GM23338 (cell line): ENCODE results near the gene ALDH1B1. TPM values are rescaled to one million over a fixed set of nuclear protein-coding genes. Genes with fewer than 3 reads are reported as not detected.

Experiments
- ATAC-seq: fragments of 200-7000 bp; cut with Tn5 transposase; 3 replicates; pipeline ENCODE4 v1.9.1; 2020
- DNase-seq: peaks from one replicate; pipeline ENCODE4 v3.0.0-alpha.2; 2015; ENCODE audit warnings: low spot score
- H2AFZ ChIP-seq: fragments of 200-600 bp; sonication (generic); 2 replicates; pipeline ENCODE4 v1.8.0; 2016; ENCODE audit warnings: antibody characterized with exemption, mild to moderate bottlenecking, moderate library complexity
- H3F3A ChIP-seq: fragments of 200-600 bp; sonication (generic); replicated peaks from 2 replicates; pipeline ENCODE4 v1.8.0; 2017; ENCODE audit warnings: antibody characterized with exemption, mixed run types, low read depth
- H3K27ac ChIP-seq: fragments of 200-600 bp; sonication (generic); 2 replicates; pipeline ENCODE4 v1.6.1; 2016; ENCODE audit warnings: low read depth
- H3K27me3 ChIP-seq: fragments of 200-600 bp; sonication (generic); 2 replicates; pipeline ENCODE4 v1.8.0; 2016; ENCODE audit warnings: mild to moderate bottlenecking, mixed run types, moderate library complexity; ENCODE audit not compliant: insufficient read depth
- H3K36me3 ChIP-seq: fragments of 200-600 bp; sonication (generic); 2 replicates; pipeline ENCODE4 v1.8.0; 2016; ENCODE audit warnings: mild to moderate bottlenecking; ENCODE audit not compliant: insufficient read depth
- H3K4me1 ChIP-seq: fragments of 200-600 bp; sonication (generic); 2 replicates; pipeline ENCODE4 v1.8.0; 2016; ENCODE audit warnings: mild to moderate bottlenecking, moderate library complexity; ENCODE audit not compliant: insufficient read depth
- H3K4me2 ChIP-seq: fragments of 200-600 bp; sonication (generic); 2 replicates; pipeline ENCODE4 v1.7.1; 2017; ENCODE audit warnings: mixed run types
- H3K4me3 ChIP-seq: fragments of 200-600 bp; sonication (generic); 2 replicates; pipeline ENCODE4 v1.6.1; 2016; ENCODE audit warnings: mixed run types
- H3K79me2 ChIP-seq: fragments of 200-600 bp; sonication (generic); replicated peaks from 2 replicates; pipeline ENCODE4 v1.8.0; 2017; ENCODE audit warnings: mild to moderate bottlenecking; ENCODE audit not compliant: insufficient read depth
- H3K9me2 ChIP-seq: fragments of 200-600 bp; sonication (generic); 2 replicates; pipeline ENCODE4 v1.8.0; 2017; ENCODE audit not compliant: insufficient read depth
- H4K20me1 ChIP-seq: fragments of 200-600 bp; sonication (generic); replicated peaks from 2 replicates; pipeline ENCODE4 v1.8.0; 2017; ENCODE audit warnings: mild to moderate bottlenecking; ENCODE audit not compliant: insufficient read depth
- H3K27ac Mint-ChIP-seq: 2 replicates; pipeline ENCODE4 v1.8.0; 2020; ENCODE audit warnings: inconsistent platforms, mild to moderate bottlenecking, moderate library complexity, mixed read lengths
- H3K27me3 Mint-ChIP-seq: 3 replicates; pipeline ENCODE4 v1.8.0; 2022; ENCODE audit warnings: low read depth, mild to moderate bottlenecking, moderate library complexity, mixed read lengths, inconsistent platforms; ENCODE audit not compliant: insufficient read depth, poor library complexity
- H3K36me3 Mint-ChIP-seq: 3 replicates; pipeline ENCODE4 v1.8.0; 2021; ENCODE audit warnings: low read depth, mild to moderate bottlenecking, inconsistent platforms, moderate library complexity, mixed read lengths
- H3K4me1 Mint-ChIP-seq: 3 replicates; pipeline ENCODE4 v1.8.0; 2020; ENCODE audit warnings: mild to moderate bottlenecking, inconsistent platforms, mixed read lengths
- H3K4me3 Mint-ChIP-seq: 3 replicates; pipeline ENCODE4 v1.8.0; 2021; ENCODE audit warnings: moderate library complexity, mild to moderate bottlenecking, inconsistent platforms, mixed read lengths
- H3K9me3 Mint-ChIP-seq: 3 replicates; pipeline ENCODE4 v1.8.0; 2020; ENCODE audit warnings: moderate library complexity, mild to moderate bottlenecking, inconsistent platforms, mixed read lengths
- CREB1 ChIP-seq: fragments of 250-450 bp; sonication (Bioruptor Pico); IDR thresholded peaks from 2 replicates; pipeline ENCODE4 v1.5.0; 2020; ENCODE audit warnings: low read depth, mild to moderate bottlenecking, moderate library complexity
- ETS1 ChIP-seq: IDR thresholded peaks from 2 replicates; pipeline ENCODE4 v1.6.1; 2016; ENCODE audit warnings: antibody characterized with exemption
- EZH2phosphoT487 ChIP-seq: fragments of 200-600 bp; sonication (generic); IDR thresholded peaks from one replicate; pipeline ENCODE4 v1.8.1; 2018; ENCODE audit warnings: antibody characterized with exemption; ENCODE audit not compliant: unreplicated experiment
- NANOG ChIP-seq: IDR thresholded peaks from 2 replicates; pipeline ENCODE4 v1.6.1; 2016; ENCODE audit warnings: antibody characterized with exemption, borderline replicate concordance
- REST ChIP-seq: IDR thresholded peaks from one replicate; pipeline ENCODE4 v1.6.1; 2018; ENCODE audit warnings: antibody characterized with exemption; ENCODE audit not compliant: unreplicated experiment
- STAT1 ChIP-seq: IDR thresholded peaks from one replicate; pipeline ENCODE4 v1.6.1; 2016; ENCODE audit warnings: antibody characterized with exemption; ENCODE audit not compliant: unreplicated experiment
- ZNF114 ChIP-seq: fragments of 250-450 bp; sonication (Bioruptor Pico); IDR thresholded peaks from 2 replicates; pipeline ENCODE4 v1.5.0; 2020; ENCODE audit warnings: mild to moderate bottlenecking, moderate library complexity
- ZNF331 ChIP-seq: fragments of 250-450 bp; sonication (Bioruptor Pico); IDR thresholded peaks from 2 replicates; pipeline ENCODE4 v1.5.0; 2020; ENCODE audit warnings: low read depth, mild to moderate bottlenecking, moderate library complexity
- ZNF462 ChIP-seq: fragments of 250-450 bp; sonication (Bioruptor Pico); IDR thresholded peaks from 2 replicates; pipeline ENCODE4 v1.5.0; 2020; ENCODE audit warnings: mild to moderate bottlenecking, moderate library complexity
- polyA plus RNA-seq: library from polyadenylated mRNA; unstranded; fragments of >200 nt; fragmentation: Nextera tagmentation; extraction: Ambion mirVana; gene quantifications from 2 replicates; pipeline ENCODE4 v1.2.1, GENCODE V29; 2016
- total RNA-seq: library from RNA; depleted of rRNA; stranded (reverse); fragments of >200 nt; shearing (Covaris generic); gene quantifications from 2 replicates; pipeline ENCODE4 v1.2.3, GENCODE V29; 2014

The ALDH1B1 gene
- total and polyA plus RNA-seq, 2 experiments from 2014 or later: 37.5 to 74.8 TPM

GRCh38 chr9:38439291-38439915 is 46.9 kb downstream of the ALDH1B1 start:
- DNase-seq: no peak
- no peak overlapping the region for H3K27ac ChIP-seq
- Mint-ChIP-seq H3K4me3 (no peak overlapping the region), H3K27me3 (peaks cover 9% of the 10 kb centered on the region), H3K27ac (no peak overlapping the region), H3K9me3 (no peaks in the 10 kb centered on the region; the same call in 2 of the 3 replicates), H3K36me3 (no peaks in the 10 kb centered on the region), H3K4me1 (peaks cover 5% of the 10 kb centered on the region)
- H3K9me2 ChIP-seq: 0 out of 2 replicates have a peak, but pooled peaks cover 6% of the 10 kb centered on the region
- H2AFZ ChIP-seq: no peak overlapping the region
- H3K36me3 ChIP-seq: no peaks in the 10 kb centered on the region
- H3K79me2 ChIP-seq: no peaks in the 10 kb centered on the region
- no peak for TF ChIP-seq REST
- no peak for TF ChIP-seq ETS1
- no peak for TF ChIP-seq EZH2phosphoT487
- no peak for TF ChIP-seq ZNF331 (CRISPR knock-in tag)
- no peak for TF ChIP-seq CREB1 (CRISPR knock-in tag)
- no peak for TF ChIP-seq STAT1
- no peak overlapping the region for H3K4me3 ChIP-seq
- no peak for ATAC-seq
- no peaks in the 10 kb centered on the region for H3K27me3 ChIP-seq
- H4K20me1 ChIP-seq: no peaks in the 10 kb centered on the region; the same call in 1 of the 2 replicates
- H3F3A ChIP-seq: no peaks in the 10 kb centered on the region
- H3K4me2 ChIP-seq: no peak overlapping the region
- peaks cover 4% of the 10 kb centered on the region for H3K4me1 ChIP-seq

GRCh38 chr9:38439916-38440301 is 47.4 kb downstream of the ALDH1B1 start:
- H3K4me1 ChIP-seq: no peaks in the 10 kb centered on the region; the same call in none of the 2 replicates
- Mint-ChIP-seq H3K36me3 (no peaks in the 10 kb centered on the region), H3K27me3 (peaks cover 9% of the 10 kb centered on the region), H3K9me3 (no peaks in the 10 kb centered on the region; the same call in 2 of the 3 replicates), H3K27ac (no peak overlapping the region), H3K4me1 (peaks cover 4% of the 10 kb centered on the region), H3K4me3 (no peak overlapping the region)
- 0 out of 2 replicates have a peak, but pooled peaks cover 6% of the 10 kb centered on the region for H3K9me2 ChIP-seq
- H3K79me2 ChIP-seq: no peaks in the 10 kb centered on the region
- H3K4me3 ChIP-seq: no peak overlapping the region
- H2AFZ ChIP-seq: no peak overlapping the region
- no peak overlapping the region for H3K4me2 ChIP-seq
- no peak for TF ChIP-seq EZH2phosphoT487
- TF ChIP-seq NANOG: no peak
- no peak for TF ChIP-seq ZNF114 (CRISPR knock-in tag)
- TF ChIP-seq ZNF462 (CRISPR knock-in tag): no peak
- no peak for TF ChIP-seq ETS1
- no peaks in the 10 kb centered on the region for H3K27me3 ChIP-seq
- no peak for ATAC-seq
- no peaks in the 10 kb centered on the region; the same call in 1 of the 2 replicates for H4K20me1 ChIP-seq
- no peak overlapping the region for H3K27ac ChIP-seq
- DNase-seq: no peak
- no peaks in the 10 kb centered on the region for H3F3A ChIP-seq
- no peaks in the 10 kb centered on the region for H3K36me3 ChIP-seq
